T-helper 2 cell treated with Interferon-gamma antibody and Interleukin-4, amounts not matched to agents 5 μg/mL and 100 μg/mL, for 36 hours (primary cell): Measurements from ENCODE around the gene CACNA1I.

ENCODE experiments used
- DNase-seq: peaks from one replicate; pipeline ENCODE4 v3.0.0; 2021; ENCODE audit warnings: low spot score
- H3K27ac Mint-ChIP-seq: one replicate; pipeline ENCODE4 v1.8.0; 2021; ENCODE audit warnings: mild to moderate bottlenecking, mixed read lengths
- H3K27me3 Mint-ChIP-seq: one replicate; pipeline ENCODE4 v1.8.0; 2021; ENCODE audit warnings: low read depth, mixed read lengths
- H3K36me3 Mint-ChIP-seq: one replicate; pipeline ENCODE4 v1.8.0; 2021; ENCODE audit warnings: low read depth, mixed read lengths
- H3K4me1 Mint-ChIP-seq: one replicate; pipeline ENCODE4 v1.8.0; 2021; ENCODE audit warnings: low read depth, mixed read lengths
- H3K4me3 Mint-ChIP-seq: one replicate; pipeline ENCODE4 v1.8.0; 2022; ENCODE audit warnings: mild to moderate bottlenecking, moderate library complexity, mixed read lengths
- H3K9me3 Mint-ChIP-seq: one replicate; pipeline ENCODE4 v1.8.0; 2021; ENCODE audit warnings: mixed read lengths

Gene CACNA1I

GRCh38 chr22:39592081-39593065 is 21.8 kb downstream of the CACNA1I start:
- Mint-ChIP-seq H3K4me1 (peaks cover 3% of the 10 kb centered on the region), H3K9me3 (no peaks in the 10 kb centered on the region), H3K36me3 (no peaks in the 10 kb centered on the region), H3K4me3 (no peak overlapping the region), H3K27me3 (peaks cover 23% of the 10 kb centered on the region), H3K27ac (no peak overlapping the region)
- no peak for DNase-seq

DNA sequence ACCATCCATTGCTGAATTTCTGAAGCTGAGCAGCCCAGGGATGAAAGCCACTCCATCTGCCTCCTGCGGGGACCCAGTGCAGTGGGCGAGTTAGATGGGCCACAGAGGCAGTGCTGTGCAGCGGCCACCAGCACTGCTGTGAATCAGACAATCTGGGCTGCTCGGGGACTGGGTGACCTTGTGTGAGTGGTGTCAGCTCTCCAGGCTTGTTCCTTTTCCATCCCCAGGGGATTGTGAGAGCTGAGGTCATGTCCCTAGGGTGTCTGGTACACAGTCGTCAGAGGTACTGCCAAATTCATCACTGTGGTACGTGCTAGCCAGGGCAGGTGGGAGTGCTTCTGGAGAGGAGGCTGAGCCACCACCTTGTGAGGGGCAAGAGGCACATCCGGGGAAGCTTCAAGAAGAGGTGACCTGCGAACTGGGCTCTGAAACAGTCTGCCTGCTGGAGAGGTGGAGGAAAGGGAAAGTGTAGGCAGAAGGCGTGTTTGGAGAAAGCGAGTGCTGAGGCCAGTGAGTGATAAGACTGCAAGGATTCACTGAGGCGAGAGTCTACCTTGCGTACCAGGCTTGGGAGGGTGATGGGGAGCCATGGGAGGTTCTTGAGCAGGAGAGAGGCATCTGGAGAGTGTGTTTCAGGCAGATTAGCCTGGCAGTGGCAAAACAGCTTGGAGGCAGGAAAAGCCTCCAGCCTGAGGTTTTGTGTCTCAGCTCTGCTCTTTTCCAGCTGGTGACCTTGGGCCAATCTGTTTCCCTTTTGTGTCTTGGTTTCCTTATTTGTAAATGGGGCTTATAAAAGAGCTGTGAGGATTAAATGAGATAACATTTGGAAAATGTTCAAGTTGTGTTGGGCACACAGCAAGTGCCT is 22.7 kb downstream of the CACNA1I start:
- no peak for DNase-seq
- Mint-ChIP-seq H3K4me1 (peaks cover 4% of the 10 kb centered on the region), H3K36me3 (no peaks in the 10 kb centered on the region), H3K27ac (no peak overlapping the region), H3K9me3 (no peaks in the 10 kb centered on the region), H3K4me3 (no peak overlapping the region), H3K27me3 (peaks cover 26% of the 10 kb centered on the region)

DNA sequence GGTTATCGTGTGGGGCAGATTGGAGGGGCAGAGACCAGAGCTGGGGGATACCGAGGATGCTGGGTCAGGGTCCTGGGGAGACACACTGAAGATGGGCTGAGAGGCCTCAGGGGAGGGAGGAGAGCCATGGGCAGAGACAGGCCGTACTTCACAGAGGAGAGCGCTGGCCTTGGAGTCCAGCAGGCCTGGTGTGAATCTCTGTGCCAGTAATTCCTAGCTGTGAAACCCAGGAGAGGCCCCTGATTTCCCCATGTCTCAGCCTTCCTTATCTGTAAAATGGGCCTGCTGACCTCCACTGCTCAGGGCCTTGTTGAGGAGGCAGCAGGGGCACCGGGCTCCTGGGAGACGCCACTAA is 23.4 kb downstream of the CACNA1I start:
- Mint-ChIP-seq H3K4me1 (peaks cover 6% of the 10 kb centered on the region), H3K9me3 (no peaks in the 10 kb centered on the region)

GRCh38 chr22:39594411-39594810 is 23.9 kb downstream of the CACNA1I start:
- DNase-seq: no peak
- no peak overlapping the region for H3K4me3 Mint-ChIP-seq
- H3K9me3 Mint-ChIP-seq: no peaks in the 10 kb centered on the region
- H3K27me3 Mint-ChIP-seq: peaks cover 28% of the 10 kb centered on the region
- H3K36me3 Mint-ChIP-seq: no peaks in the 10 kb centered on the region
- no peak overlapping the region for H3K27ac Mint-ChIP-seq
- H3K4me1 Mint-ChIP-seq: peaks cover 6% of the 10 kb centered on the region

More for the DNA sequence above, 23.4 kb downstream of the CACNA1I start:
- Mint-ChIP-seq H3K36me3 (no peaks in the 10 kb centered on the region), H3K27ac (no peak overlapping the region), H3K27me3 (peaks cover 28% of the 10 kb centered on the region), H3K4me3 (no peak overlapping the region)
- DNase-seq: no peak

DNA sequence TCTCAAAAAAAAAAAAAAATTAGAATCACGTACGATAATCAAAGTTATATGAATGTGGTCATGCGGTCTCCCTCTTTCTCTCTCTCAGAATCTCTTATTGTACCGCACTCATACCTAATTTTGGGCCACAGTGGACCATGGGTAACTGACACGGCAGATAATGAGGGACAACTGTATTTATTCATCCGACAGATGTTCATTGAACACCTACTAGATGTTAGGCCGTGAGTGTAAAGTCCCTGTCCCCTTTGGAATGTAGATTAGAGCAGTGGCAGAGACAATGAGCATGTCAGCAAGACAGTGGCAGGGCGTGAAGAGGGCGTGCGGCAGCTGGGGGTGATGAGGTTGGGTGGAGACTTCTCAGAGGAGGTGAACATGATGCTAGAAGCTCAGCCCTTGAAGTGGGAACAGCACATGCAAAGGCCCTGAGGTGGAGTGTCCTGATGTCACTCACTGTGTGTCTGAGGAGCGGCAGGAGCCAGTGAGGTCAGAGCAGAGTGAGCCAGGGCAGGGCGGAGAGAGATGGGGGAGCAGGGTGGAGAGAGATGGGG is 25.1 kb downstream of the CACNA1I start:
- Mint-ChIP-seq H3K27ac (no peak overlapping the region), H3K9me3 (no peaks in the 10 kb centered on the region), H3K27me3 (peaks cover 28% of the 10 kb centered on the region), H3K4me1 (peaks cover 4% of the 10 kb centered on the region), H3K36me3 (no peaks in the 10 kb centered on the region), H3K4me3 (no peak overlapping the region)
- DNase-seq: no peak

DNA sequence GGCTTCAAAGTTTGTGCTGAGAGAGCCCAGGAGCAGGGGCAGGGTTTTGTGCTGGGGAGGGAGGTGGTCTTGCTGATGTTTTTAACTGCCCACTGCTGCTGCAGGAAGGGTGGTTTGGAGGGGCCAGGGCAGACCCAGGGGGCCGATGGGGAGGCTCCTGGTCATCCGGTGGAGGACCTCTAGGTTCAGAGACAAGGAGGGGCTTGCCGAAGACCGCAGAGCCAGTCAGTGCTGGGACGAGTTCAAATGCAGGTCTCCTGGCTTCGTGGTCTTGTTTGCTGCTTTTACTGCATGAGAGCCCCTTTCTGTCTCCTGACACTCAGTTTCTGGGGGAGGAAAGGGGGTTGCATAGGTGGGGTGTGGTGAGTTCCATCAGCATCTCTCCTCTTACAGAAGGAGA is 26.0 kb downstream of the CACNA1I start:
- Mint-ChIP-seq H3K9me3 (no peaks in the 10 kb centered on the region), H3K4me1 (peaks cover 8% of the 10 kb centered on the region), H3K27ac (no peak overlapping the region), H3K27me3 (peaks cover 28% of the 10 kb centered on the region), H3K4me3 (no peak overlapping the region), H3K36me3 (peaks cover 2% of the 10 kb centered on the region)
- DNase-seq: no peak

- H3K27me3 Mint-ChIP-seq: peaks cover 28% of the 10 kb centered on the region
- no peak for DNase-seq
- peaks cover 13% of the 10 kb centered on the region for H3K4me1 Mint-ChIP-seq
- peaks cover 6% of the 10 kb centered on the region for H3K36me3 Mint-ChIP-seq
- no peak overlapping the region for H3K27ac Mint-ChIP-seq
- peaks cover 5% of the 10 kb centered on the region for H3K9me3 Mint-ChIP-seq
- H3K4me3 Mint-ChIP-seq: no peak overlapping the region
Measured at GRCh38 chr22:39597236-39597869, 26.8 kb downstream of the CACNA1I start.

DNA sequence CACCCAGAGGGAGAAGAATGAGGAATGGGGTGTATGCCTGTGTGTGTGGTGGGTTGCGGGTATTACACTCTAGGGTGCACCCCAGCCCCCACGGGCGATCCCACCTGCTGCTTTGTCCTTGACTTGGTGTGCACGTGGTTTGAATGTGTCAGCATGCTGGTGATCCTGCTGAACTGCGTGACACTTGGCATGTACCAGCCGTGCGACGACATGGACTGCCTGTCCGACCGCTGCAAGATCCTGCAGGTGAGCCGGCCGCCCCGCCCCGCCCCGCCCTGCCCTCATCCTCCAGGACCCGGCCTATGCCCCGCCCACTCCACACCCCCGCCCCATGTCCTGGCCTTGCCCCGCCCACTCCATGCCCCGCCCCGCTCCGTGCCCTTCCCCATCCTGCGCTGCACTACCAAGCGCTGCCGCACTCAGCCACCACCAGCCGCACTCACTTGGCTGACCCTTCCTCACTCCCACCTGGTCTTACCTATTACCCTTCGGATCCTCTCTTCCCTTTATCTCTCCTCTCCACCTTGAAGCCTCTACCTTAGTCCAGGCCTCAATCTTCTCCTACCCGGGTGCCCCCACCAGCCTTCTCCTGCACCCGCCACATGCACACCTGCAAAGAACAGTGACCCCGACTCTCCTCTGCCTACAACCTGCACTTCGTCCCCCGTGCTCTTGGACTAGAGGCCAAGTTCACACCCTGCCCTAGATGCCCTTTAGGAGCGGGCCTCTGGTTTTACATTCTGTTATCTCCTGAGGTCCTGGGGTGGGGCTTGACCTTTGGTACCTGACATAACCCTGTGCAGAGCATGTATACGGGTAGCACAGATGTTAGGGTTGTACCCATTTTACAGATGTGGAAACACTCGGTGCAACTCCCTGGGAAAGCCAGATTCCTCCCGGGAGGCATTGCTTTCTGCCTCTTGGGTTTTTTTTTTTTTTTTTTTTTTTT is 27.7 kb downstream of the CACNA1I start:
- peaks cover 29% of the 10 kb centered on the region for H3K27me3 Mint-ChIP-seq
- peak; percentile 38 for DNase-seq
- peak overlapping the region; percentile 30 for H3K4me3 Mint-ChIP-seq
- no peak overlapping the region for H3K27ac Mint-ChIP-seq
- H3K9me3 Mint-ChIP-seq: peaks cover 11% of the 10 kb centered on the region
- peaks cover 9% of the 10 kb centered on the region for H3K36me3 Mint-ChIP-seq
- peaks cover 20% of the 10 kb centered on the region for H3K4me1 Mint-ChIP-seq

DNA sequence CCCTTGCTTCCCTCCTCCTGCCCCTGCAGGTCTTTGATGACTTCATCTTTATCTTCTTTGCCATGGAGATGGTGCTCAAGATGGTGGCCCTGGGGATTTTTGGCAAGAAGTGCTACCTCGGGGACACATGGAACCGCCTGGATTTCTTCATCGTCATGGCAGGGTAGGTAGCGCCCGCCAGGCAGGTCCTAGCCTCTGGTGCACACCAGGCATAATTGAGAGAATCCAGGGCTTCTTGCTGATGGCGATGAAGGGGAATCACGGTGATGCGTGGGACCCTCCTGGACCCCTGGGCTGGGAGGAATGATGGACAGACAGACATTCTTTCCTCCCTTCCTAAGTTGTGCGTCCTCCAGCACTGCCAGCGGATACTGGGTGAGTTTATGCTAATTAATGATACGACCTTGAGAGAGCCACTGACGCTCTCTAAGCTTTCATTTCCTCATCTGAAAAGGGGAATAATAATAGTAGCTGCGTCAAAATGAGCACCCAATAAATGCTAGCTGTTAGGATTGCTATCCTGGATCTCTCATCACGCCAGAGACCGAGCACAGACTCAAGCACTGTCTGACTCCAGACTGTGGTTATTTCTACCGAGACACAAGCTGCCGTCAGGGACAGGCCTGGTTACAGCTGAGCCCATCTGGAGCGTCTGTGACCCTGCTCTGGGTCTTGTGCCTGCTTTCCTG is 30.1 kb downstream of the CACNA1I start:
- Mint-ChIP-seq H3K36me3 (peaks cover 11% of the 10 kb centered on the region), H3K27ac (no peak overlapping the region), H3K4me1 (peaks cover 26% of the 10 kb centered on the region), H3K9me3 (peaks cover 19% of the 10 kb centered on the region), H3K27me3 (peaks cover 35% of the 10 kb centered on the region), H3K4me3 (no peak overlapping the region)
- DNase-seq: no peak

DNA sequence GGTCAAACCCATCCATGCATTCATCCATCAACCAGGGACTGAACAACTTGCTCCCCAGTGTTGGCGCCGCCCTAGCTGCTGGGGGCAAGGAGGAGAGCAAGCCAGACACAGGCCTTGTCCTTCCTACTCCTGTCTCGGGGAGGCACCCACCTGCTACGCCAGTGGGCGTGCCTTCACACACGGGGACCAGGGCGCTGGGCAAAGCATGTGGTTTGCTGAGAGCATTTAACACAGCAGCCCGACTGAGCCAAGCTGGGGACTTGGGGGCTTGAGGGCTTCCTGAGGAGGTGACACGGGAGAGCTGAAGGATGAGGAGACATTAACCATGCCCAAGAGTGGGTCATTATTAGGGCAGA is 30.6 kb downstream of the CACNA1I start:
- DNase-seq: no peak
- Mint-ChIP-seq H3K27ac (no peak overlapping the region), H3K27me3 (peaks cover 31% of the 10 kb centered on the region), H3K4me3 (no peak overlapping the region), H3K36me3 (peaks cover 11% of the 10 kb centered on the region), H3K9me3 (peaks cover 19% of the 10 kb centered on the region), H3K4me1 (peaks cover 26% of the 10 kb centered on the region)

GRCh38 chr22:39603345-39603744 is 32.8 kb downstream of the CACNA1I start:
- Mint-ChIP-seq H3K27ac (no peak overlapping the region), H3K4me3 (no peak overlapping the region), H3K36me3 (peaks cover 11% of the 10 kb centered on the region)

DNA sequence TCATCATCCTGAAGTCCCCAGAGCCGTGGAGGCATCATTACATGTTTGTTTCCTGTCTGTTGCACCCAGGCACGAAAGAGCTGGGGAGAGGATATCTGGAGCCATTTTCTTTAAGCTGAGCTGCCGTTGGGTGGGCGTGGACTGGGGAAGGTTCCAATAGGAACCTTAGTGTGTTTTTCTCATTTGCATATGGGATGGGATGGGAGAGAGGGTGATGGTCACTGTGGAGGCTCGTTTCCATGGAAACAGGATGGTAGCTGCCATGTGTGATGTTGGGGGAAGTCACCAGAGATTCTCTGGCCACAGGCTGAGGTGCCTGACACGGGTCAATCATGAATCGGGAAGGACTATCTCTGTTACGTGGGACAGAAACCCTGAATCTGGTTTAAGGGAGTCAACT is 39.7 kb downstream of the CACNA1I start:
- no peak overlapping the region for H3K27ac Mint-ChIP-seq
- peaks cover 40% of the 10 kb centered on the region for H3K27me3 Mint-ChIP-seq

More at GRCh38 chr22:39603345-39603744, 32.8 kb downstream of the CACNA1I start:
- no peak for DNase-seq
- peaks cover 19% of the 10 kb centered on the region for H3K9me3 Mint-ChIP-seq
- H3K4me1 Mint-ChIP-seq: peaks cover 25% of the 10 kb centered on the region
- peaks cover 27% of the 10 kb centered on the region for H3K27me3 Mint-ChIP-seq

More for the DNA sequence above, 39.7 kb downstream of the CACNA1I start:
- Mint-ChIP-seq H3K4me3 (no peak overlapping the region), H3K4me1 (peaks cover 14% of the 10 kb centered on the region), H3K36me3 (no peaks in the 10 kb centered on the region), H3K9me3 (peaks cover 4% of the 10 kb centered on the region)
- DNase-seq: no peak
